Neural progenitor cell (in vitro differentiated cells): ENCODE results near the gene PDZK1IP1. TPM values are rescaled to one million over a fixed set of nuclear protein-coding genes. Genes with fewer than 3 reads are reported as not detected.
A peak's percentile ranks its signal among the peaks of the same experiment; 100 is the strongest.

ENCODE experiments used
- DNase-seq: peaks from one replicate; pipeline ENCODE4 v3.0.0-alpha.2; 2016; ENCODE audit warnings: low spot score
- H2AFZ ChIP-seq: fragments of 200-600 bp; sonication (generic); replicated peaks from 2 replicates; pipeline ENCODE4 v1.6.1; 2016; ENCODE audit warnings: antibody characterized with exemption
- H3F3A ChIP-seq: fragments of 200-600 bp; sonication (generic); 2 replicates; pipeline ENCODE4 v1.6.1; 2016; ENCODE audit warnings: antibody characterized with exemption, low read depth
- H3K27ac ChIP-seq: fragments of 200-600 bp; sonication (generic); 2 replicates; pipeline ENCODE4 v1.5.1; 2016; ENCODE audit warnings: mild to moderate bottlenecking
- H3K27me3 ChIP-seq: fragments of 200-600 bp; sonication (generic); 2 replicates; pipeline ENCODE4 v1.6.1; 2016; ENCODE audit warnings: mild to moderate bottlenecking, moderate library complexity
- H3K36me3 ChIP-seq: fragments of 200-600 bp; sonication (generic); 2 replicates; pipeline ENCODE4 v1.5.1; 2016
- H3K4me1 ChIP-seq: fragments of 200-600 bp; sonication (generic); 2 replicates; pipeline ENCODE4 v1.6.1; 2016; ENCODE audit warnings: mixed run types
- H3K4me2 ChIP-seq: fragments of 200-600 bp; sonication (generic); 2 replicates; pipeline ENCODE4 v1.6.1; 2016
- H3K4me3 ChIP-seq: fragments of 200-600 bp; sonication (generic); 2 replicates; pipeline ENCODE4 v1.5.1; 2016
- H3K79me2 ChIP-seq: fragments of 200-600 bp; sonication (generic); 2 replicates; pipeline ENCODE4 v1.6.1; 2016; ENCODE audit warnings: low read depth
- H3K9ac ChIP-seq: fragments of 200-600 bp; sonication (generic); 2 replicates; pipeline ENCODE4 v1.6.1; 2016
- H3K9me3 ChIP-seq: fragments of 200-600 bp; sonication (generic); 2 replicates; pipeline ENCODE4 v1.5.1; 2016; ENCODE audit warnings: low read depth
- H4K20me1 ChIP-seq: fragments of 200-600 bp; sonication (generic); 2 replicates; pipeline ENCODE4 v1.6.1; 2016; ENCODE audit warnings: low read depth
- H3K27ac Mint-ChIP-seq: 3 replicates; pipeline ENCODE4 v1.8.0; 2021; ENCODE audit warnings: mixed read lengths
- H3K27me3 Mint-ChIP-seq: 2 replicates; pipeline ENCODE4 v1.8.0; 2022; ENCODE audit warnings: low read depth, mild to moderate bottlenecking, inconsistent platforms, moderate library complexity, mixed read lengths; ENCODE audit not compliant: insufficient read depth
- H3K36me3 Mint-ChIP-seq: 3 replicates; pipeline ENCODE4 v1.8.0; 2021; ENCODE audit warnings: mixed read lengths
- H3K4me1 Mint-ChIP-seq: 3 replicates; pipeline ENCODE4 v1.8.0; 2021; ENCODE audit warnings: mixed read lengths
- H3K4me3 Mint-ChIP-seq: 3 replicates; pipeline ENCODE4 v1.8.0; 2021; ENCODE audit warnings: mild to moderate bottlenecking, moderate library complexity, mixed read lengths
- H3K9me3 Mint-ChIP-seq: 3 replicates; pipeline ENCODE4 v1.8.0; 2020; ENCODE audit warnings: mixed read lengths
- EZH2 ChIP-seq: fragments of 200-600 bp; sonication (generic); IDR thresholded peaks from 2 replicates; pipeline ENCODE4 v1.6.1; 2017; ENCODE audit warnings: antibody characterized with exemption, mild to moderate bottlenecking, moderate library complexity
- EZH2phosphoT487 ChIP-seq: fragments of 200-600 bp; sonication (generic); IDR thresholded peaks from 2 replicates; pipeline ENCODE4 v1.6.1; 2017; ENCODE audit warnings: antibody characterized with exemption
- total RNA-seq: library from RNA; depleted of rRNA; stranded (reverse); fragments of >200 nt; gene quantifications from 2 replicates; pipeline ENCODE4 v1.2.3, GENCODE V29; 2015; ENCODE audit warnings: low replicate concordance
- TF ChIP-seq, protein P1 (sequence below): fragments of 200-600 bp; sonication (generic); IDR thresholded peaks from 2 replicates; pipeline ENCODE4 v1.5.1; 2017; ENCODE audit warnings: antibody characterized with exemption, mild to moderate bottlenecking

PDZK1IP1 gene
- total RNA-seq, 1 donor from 2014 or later, result not detected

DNA sequence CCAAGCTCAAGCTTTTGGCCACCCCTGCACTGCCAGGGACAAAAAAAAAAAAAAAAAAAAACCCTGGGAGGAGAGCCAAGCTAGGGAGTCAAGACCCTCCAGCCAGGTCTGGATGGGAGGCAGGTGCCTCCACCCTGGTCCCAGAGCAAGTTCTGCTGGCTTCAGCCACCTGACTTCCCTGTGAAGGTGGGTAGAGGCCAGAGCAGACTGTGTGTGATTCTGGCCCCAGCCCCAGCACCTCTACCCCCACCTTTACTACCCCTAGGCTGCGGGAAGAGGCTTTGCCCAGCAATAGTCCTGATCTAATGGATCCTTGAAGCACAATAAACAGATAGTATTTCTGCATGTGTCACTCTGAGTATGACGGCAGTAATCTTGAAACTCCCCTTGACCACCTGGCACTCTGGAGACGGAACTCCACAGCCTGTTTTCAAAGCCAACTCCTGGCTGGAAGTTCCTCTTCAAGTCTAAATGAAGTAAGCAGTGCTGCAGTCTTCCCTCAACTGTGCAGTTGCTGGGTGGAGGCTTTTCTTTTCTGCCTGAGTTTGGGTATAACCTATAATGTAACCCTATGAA is 9.8 kb downstream of the PDZK1IP1 start:
- H2AFZ ChIP-seq, result no peak overlapping the region
- H3K27ac ChIP-seq, result no peak overlapping the region
- TF ChIP-seq EZH2 (no peak), EZH2phosphoT487 (no peak)
- TF ChIP-seq, protein P1, sequence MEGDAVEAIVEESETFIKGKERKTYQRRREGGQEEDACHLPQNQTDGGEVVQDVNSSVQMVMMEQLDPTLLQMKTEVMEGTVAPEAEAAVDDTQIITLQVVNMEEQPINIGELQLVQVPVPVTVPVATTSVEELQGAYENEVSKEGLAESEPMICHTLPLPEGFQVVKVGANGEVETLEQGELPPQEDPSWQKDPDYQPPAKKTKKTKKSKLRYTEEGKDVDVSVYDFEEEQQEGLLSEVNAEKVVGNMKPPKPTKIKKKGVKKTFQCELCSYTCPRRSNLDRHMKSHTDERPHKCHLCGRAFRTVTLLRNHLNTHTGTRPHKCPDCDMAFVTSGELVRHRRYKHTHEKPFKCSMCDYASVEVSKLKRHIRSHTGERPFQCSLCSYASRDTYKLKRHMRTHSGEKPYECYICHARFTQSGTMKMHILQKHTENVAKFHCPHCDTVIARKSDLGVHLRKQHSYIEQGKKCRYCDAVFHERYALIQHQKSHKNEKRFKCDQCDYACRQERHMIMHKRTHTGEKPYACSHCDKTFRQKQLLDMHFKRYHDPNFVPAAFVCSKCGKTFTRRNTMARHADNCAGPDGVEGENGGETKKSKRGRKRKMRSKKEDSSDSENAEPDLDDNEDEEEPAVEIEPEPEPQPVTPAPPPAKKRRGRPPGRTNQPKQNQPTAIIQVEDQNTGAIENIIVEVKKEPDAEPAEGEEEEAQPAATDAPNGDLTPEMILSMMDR, result no peak
- no peaks in the 10 kb centered on the region for H3F3A ChIP-seq
- Mint-ChIP-seq H3K4me1 (peaks cover 10% of the 10 kb centered on the region), H3K36me3 (no peaks in the 10 kb centered on the region), H3K27me3 (peaks cover 22% of the 10 kb centered on the region), H3K9me3 (no peaks in the 10 kb centered on the region), H3K27ac (no peak overlapping the region), H3K4me3 (no peak overlapping the region)
- no peaks in the 10 kb centered on the region for H3K36me3 ChIP-seq
- H3K79me2 ChIP-seq, result no peaks in the 10 kb centered on the region
- H3K4me1 ChIP-seq, result no peaks in the 10 kb centered on the region
- H3K27me3 ChIP-seq, result peaks cover 21% of the 10 kb centered on the region
- H3K9ac ChIP-seq, result no peak overlapping the region
- no peak overlapping the region for H3K4me2 ChIP-seq
- H3K9me3 ChIP-seq, result no peaks in the 10 kb centered on the region
- DNase-seq, result no peak
- no peak overlapping the region for H3K4me3 ChIP-seq
- no peaks in the 10 kb centered on the region for H4K20me1 ChIP-seq

DNA sequence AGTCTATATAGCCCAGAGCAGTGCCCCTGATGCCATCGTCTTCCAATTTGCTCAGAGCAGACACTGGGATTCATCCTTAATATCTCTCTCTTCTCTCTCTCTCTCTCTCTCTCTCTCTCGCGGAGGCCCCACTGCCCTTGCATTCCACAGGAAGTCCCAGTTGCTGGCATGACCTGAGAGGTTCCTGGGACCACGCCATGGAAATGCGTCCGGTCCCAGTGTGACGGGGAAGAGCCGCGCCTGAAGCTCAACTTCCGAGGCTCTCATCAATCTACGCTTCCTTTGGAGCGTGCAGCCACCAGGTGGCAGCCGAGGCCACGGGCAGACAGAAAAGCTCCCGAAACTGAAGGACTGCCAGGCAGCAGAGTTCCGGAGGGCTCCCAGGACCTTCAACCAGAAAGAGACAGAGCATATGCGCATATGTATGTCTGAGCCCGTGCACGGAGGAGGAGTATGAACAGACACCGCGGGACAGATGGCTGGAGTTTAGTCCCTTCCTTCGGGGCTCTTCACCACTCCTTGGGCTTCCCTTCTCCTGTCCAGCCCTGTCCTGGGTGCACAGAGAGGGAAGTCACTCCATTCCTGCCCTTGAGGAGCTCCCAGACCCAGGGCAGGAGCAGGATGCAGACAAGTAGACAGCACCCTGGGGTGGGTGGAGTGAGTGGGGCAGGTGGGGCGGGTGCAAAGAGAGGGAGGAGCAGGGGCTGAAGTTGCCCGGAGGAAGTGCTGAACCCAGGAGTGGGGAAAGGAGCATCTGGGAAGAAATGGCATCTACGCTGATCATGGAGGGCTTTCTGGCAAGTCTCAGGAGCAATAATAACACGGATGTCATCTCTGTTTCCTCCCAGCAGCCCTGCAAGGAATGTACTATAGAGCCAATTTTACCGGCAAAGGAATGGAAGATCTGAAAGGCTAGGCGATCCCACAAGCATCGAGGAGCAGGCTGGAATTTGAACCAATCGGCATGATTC is 10.5 kb downstream of the PDZK1IP1 start:
- H3K9ac ChIP-seq, result no peak overlapping the region

DNA sequence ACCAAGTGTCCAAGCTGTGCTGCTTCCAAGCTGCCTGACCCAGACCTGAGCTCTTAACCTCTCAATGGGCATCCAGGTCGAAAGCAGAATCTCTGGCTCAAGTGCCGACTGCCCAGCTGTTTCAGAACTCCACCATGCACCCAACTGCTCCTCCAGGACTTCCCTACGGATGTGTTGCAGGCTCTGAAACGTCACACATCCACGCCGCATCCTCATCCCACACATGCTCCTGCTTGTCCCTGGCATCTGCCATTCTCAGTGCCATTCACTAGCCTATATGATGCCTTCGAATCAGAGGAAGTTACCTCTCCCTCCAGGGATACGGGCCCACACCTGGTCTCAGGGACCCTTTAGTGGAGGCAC is 11.2 kb downstream of the PDZK1IP1 start:
- Mint-ChIP-seq H3K27ac (no peak overlapping the region), H3K36me3 (no peaks in the 10 kb centered on the region), H3K27me3 (peaks cover 22% of the 10 kb centered on the region), H3K4me1 (peaks cover 11% of the 10 kb centered on the region), H3K4me3 (peak overlapping the region; percentile 80), H3K9me3 (no peaks in the 10 kb centered on the region)
- no peaks in the 10 kb centered on the region for H3K9me3 ChIP-seq
- H3K4me3 ChIP-seq, result peak overlapping the region; percentile 38
- no peaks in the 10 kb centered on the region for H3F3A ChIP-seq
- H3K27ac ChIP-seq, result no peak overlapping the region
- no peak for TF ChIP-seq EZH2phosphoT487
- TF ChIP-seq, protein P1, result no peak
- TF ChIP-seq EZH2, result no peak
- DNase-seq, result no peak
- H3K36me3 ChIP-seq, result no peaks in the 10 kb centered on the region
- peak overlapping the region; percentile 90 for H2AFZ ChIP-seq
- H3K4me1 ChIP-seq, result no peaks in the 10 kb centered on the region
- H3K9ac ChIP-seq, result no peak overlapping the region
- no peaks in the 10 kb centered on the region for H4K20me1 ChIP-seq
- H3K27me3 ChIP-seq, result peaks cover 21% of the 10 kb centered on the region
- no peaks in the 10 kb centered on the region for H3K79me2 ChIP-seq
- H3K4me2 ChIP-seq, result peak overlapping the region; percentile 78

More for the DNA sequence above, 10.5 kb downstream of the PDZK1IP1 start:
- no peaks in the 10 kb centered on the region for H3K9me3 Mint-ChIP-seq
- no peaks in the 10 kb centered on the region for H3K36me3 Mint-ChIP-seq
- Histone ChIP-seq H3K4me3 (peak overlapping the region; percentile 38), H3K79me2 (no peaks in the 10 kb centered on the region), H4K20me1 (no peaks in the 10 kb centered on the region), H3K4me1 (no peaks in the 10 kb centered on the region), H3K9me3 (no peaks in the 10 kb centered on the region), H3K36me3 (no peaks in the 10 kb centered on the region), H3F3A (no peaks in the 10 kb centered on the region), H3K27me3 (peaks cover 21% of the 10 kb centered on the region), H2AFZ (peak overlapping the region; percentile 90), H3K4me2 (peak overlapping the region; percentile 78), H3K27ac (no peak overlapping the region)
- peaks cover 11% of the 10 kb centered on the region for H3K4me1 Mint-ChIP-seq
- H3K27me3 Mint-ChIP-seq, result peaks cover 22% of the 10 kb centered on the region
- peak overlapping the region; percentile 23 for H3K27ac Mint-ChIP-seq
- H3K4me3 Mint-ChIP-seq, result peak overlapping the region; percentile 80
- TF ChIP-seq, protein P1, result peak; percentile 88
- TF ChIP-seq EZH2 (no peak), EZH2phosphoT487 (peak; percentile 7)
- DNase-seq, result peak; percentile 93
